ENCODE measurements around the gene FIGN.

DNA sequence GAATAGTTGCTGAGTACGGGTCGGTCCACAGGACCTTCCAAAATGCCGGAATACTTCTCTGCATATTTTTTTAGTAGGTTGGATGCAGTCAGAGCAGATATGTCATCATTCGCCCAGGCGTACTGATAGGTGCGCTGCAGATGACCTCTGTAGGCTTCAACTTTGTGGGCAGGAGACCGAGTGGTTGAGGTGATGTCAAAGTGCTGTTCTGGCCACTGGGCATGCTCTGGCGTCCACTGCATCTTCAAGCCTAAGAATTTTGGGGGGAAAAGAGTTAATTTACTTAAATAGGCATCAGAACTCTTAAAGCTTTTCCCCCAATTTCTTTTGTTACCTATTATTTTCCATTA is 124.3 kb downstream of the FIGN start:
- TF ChIP-seq ZNF274 (IDR thresholded peaks at IDR 0.05; ENCODE audit: low read depth, low read length) (no peak), YY1 (IDR thresholded peaks at IDR 0.05; ENCODE audit: insufficient read depth, insufficient read length) (no peak)

Measured in NT2/D1 (cell line).